Measurements from ENCODE around the gene ACOT8. TPM values are rescaled to one million over a fixed set of nuclear protein-coding genes. Genes with fewer than 3 reads are reported as not detected.
"Not testable (repeated sequence)": the region's sequence is repeated elsewhere in the genome, so short reads cannot be mapped to it uniquely, and the experiment has no call there.

Gene ACOT8
- total RNA-seq, 1 donor from 2014 or later = 19.7 TPM

DNA sequence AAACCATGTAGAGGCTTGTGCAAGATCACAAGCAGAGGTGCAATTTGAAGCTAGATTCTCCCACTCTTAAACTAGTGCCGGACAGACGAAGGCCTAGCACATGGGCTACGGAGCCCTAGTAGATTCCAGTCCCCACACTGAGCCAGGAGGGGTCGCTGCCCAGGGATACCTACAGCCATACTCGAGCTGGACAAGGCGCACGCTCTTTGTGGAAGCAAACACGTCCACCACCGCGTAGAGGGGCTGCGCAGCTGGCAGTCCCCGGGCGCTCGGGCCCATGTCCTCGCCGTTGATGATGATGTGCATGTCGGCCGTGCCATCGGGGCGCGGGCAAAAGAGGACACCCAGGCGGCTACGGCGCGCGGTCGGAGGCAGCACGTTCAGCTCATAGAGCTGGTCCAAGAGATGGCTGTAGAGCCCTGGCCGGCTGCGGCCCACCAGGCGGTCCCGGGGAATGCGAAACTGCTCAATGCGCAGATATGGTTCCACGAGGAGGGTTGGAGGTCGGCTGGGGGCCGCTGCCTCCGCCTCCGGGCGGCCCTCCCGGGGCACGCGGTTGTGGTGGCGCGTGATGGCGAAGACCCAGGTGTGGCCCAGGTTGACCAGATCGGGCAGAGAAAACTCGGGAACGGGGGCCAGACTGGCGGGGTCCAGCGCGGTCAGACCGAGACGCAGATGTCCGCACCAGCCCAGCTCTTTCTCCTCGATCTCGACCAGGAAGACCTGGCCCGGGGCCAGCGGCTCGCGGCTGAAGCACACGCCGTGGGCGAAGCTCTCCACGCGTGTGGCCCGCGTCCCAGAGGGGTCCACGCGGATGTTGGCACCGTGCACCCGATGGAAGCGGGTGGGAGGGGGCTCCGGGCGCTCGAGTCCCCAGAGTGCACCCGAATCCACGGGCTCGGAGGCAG, 33.1 kb upstream of the ACOT8 start:
- intact Hi-C loops (cut with DNase I) = loop anchor here (10.0 kb wide), 1 partner anchor 64 kb away; no protein-coding TSS in a partner anchor

DNA sequence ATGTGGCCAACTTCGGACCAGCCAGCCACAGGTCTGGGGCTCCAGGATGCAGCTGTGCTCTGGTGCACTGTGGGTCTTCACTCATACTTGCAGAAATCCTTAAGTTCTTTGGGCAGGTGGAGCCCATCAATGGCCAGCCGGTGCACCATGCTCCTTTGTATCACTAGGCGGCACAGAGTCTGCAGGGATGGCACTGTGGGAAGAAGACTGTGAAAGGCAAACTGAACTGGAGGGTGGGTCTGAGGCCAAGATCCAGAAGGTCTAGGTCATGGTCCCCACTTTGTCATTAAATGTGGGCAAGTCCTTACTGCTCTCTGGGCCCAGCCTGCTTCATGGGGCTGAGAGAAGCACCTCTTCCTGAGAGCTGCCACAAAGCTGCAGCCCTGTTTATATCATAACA, 31.5 kb upstream of the ACOT8 start:
- intact Hi-C loops (cut with DNase I) = no loop called here
- DNase-seq (ENCODE audit: low spot score) (no peak), ATAC-seq (no peak)

More for the DNA sequence above, 33.1 kb upstream of the ACOT8 start:
- DNase-seq (ENCODE audit: low spot score) (peak; percentile 91), ATAC-seq (peak; percentile 90)

- DNase-seq (ENCODE audit: low spot score) (no peak), ATAC-seq (no peak)
- intact Hi-C loops (cut with DNase I) = no loop called here
Measured at GRCh38 chr20:45887346-45887715, 30.1 kb upstream of the ACOT8 start, which contains the start of gene SPATA25. TSS of gene SPATA25 (minus strand) at chr20:45887622. CDS start at chr20:45887590, 32 bp downstream.

- DNase-seq (ENCODE audit: low spot score) = no peak
- intact Hi-C loops (cut with DNase I) = no loop called here
- no peak for ATAC-seq
Measured at GRCh38 chr20:45886590-45887345, 29.6 kb upstream of the ACOT8 start.

- intact Hi-C loops (cut with DNase I) = no loop called here
- DNase-seq (ENCODE audit: low spot score) (no peak), ATAC-seq (no peak)
Measured at GRCh38 chr20:45883100-45883469, 25.9 kb upstream of the ACOT8 start.

GRCh38 chr20:45882469-45883099, 25.4 kb upstream of the ACOT8 start:
- ATAC-seq (no peak), DNase-seq (ENCODE audit: low spot score) (no peak)
- intact Hi-C loops (cut with DNase I) = no loop called here

DNA sequence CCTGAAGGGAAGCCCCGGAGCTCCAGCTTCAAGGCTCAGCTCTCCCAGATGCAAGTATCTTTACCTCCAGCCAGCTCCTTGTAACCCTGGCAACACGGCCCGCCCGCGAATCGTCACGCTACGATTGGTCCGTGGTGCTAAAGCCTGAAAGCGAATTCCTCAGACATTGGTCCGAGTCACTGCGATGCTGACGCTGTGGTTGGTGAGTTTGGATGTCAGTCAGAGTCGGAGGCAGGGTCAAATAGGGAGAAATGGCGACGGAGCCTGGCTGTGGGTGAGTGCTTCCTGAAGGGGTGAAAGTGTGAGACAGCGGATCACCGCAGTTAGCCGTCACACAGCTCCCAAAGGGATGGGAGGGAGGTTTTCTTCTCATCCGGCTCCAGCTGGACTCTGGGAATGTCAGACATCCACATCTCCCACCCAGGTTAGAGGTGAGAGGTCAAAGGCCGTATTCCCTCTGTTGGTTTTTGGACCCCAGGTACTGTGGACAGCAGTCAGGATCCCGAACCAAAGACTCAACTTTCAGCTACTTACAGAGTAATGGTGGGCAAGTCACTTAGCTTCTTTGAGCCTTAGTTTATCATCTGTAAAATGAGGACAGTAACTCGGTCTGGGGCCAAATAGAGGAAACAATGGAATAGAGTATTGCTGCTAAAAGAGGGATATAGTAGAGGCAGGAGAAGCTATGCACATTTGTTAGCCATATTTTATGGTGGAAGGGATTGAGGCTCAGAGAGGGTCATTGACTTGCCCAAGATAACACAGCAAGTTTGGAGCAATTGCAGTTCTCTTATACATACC, 24.0 kb upstream of the ACOT8 start, which contains the start of gene ZSWIM1:
TSS of gene ZSWIM1 (plus strand) at position 240 of the 801 bp plus-strand sequence. CDS start 1,366 bp downstream, outside the sequence.
- intact Hi-C loops (cut with DNase I) = no loop called here
- ATAC-seq = peak; percentile 99

DNA sequence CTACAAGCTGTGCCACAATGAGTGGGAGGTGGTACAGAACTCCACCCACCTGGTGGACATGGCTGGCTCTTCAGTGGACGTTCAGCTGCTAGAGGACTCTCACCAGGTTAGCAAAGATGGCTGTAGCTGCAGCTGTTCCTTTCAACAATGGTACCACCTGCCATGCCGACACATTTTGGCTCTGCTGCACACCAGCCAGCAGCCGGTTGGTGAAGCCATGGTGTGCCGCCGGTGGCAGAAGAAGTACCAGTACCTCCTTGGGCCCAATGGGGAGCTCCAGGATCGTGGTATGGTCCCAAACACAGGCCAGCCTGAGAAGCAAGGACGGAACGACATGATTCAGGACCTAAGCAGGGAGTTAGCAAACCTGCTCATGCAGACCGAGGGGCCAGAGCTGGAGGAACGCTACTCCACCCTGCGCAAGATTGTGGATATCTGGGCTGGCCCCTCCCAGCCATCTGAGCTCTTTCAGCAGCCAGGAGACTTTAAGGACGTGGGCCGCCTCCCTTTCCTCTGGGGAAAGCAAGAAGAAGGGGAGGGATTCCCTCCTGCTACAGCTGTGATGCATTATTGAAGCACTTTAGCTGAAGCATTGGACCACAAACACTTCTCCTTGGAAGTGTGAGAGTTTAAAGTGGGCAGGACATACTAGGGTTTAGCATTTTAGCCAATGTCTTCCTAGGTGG, 21.0 kb upstream of the ACOT8 start:
- intact Hi-C loops (cut with DNase I) = no loop called here
- DNase-seq (ENCODE audit: low spot score) (no peak), ATAC-seq (no peak)

More for the DNA sequence above, 24.0 kb upstream of the ACOT8 start, which contains the start of gene ZSWIM1:
- DNase-seq (ENCODE audit: low spot score) = peak; percentile 100

GRCh38 chr20:45874576-45874975, 17.4 kb upstream of the ACOT8 start:
- ATAC-seq = no peak
- intact Hi-C loops (cut with DNase I) = no loop called here

GRCh38 chr20:45874104-45874481, 16.9 kb upstream of the ACOT8 start:
- ATAC-seq; DNase-seq (ENCODE audit: low spot score); intact Hi-C loops (cut with DNase I): not testable (repeated sequence)

More at GRCh38 chr20:45874576-45874975, 17.4 kb upstream of the ACOT8 start:
- DNase-seq (ENCODE audit: low spot score) = no peak

DNA sequence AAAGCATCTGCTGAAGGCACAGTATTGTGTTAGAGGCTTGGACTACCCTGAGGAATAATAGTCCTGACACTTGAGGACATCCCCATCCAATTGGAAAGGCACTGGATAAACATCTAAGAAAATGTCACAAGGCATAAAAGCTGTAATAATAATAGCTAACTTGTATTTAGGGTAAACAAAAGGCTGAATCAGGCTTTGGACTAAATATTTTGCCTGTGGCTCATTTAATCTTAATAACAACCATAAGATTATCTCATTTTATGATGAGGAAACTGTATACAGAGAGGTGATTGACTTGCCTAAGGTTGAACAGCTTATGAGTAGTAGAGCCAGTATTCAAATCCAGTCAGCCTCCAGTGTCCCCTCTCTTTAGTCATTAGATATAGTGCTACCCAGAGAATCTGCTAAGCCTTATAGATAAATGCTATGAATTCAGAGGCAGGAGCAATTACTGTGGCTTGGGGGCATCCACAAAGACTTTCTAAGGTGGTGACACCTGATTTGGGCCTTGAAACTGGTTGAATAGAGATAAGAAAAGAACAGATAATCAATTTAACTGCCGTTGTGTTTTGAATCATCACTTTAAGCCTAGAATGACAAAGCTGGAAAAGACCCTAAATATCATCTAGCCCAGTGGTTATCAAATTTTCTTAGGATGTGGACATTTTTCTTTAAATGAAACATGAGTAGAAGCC, 16.4 kb upstream of the ACOT8 start:
- DNase-seq (ENCODE audit: low spot score) (no peak), ATAC-seq (no peak)
- intact Hi-C loops (cut with DNase I) = no loop called here

DNA sequence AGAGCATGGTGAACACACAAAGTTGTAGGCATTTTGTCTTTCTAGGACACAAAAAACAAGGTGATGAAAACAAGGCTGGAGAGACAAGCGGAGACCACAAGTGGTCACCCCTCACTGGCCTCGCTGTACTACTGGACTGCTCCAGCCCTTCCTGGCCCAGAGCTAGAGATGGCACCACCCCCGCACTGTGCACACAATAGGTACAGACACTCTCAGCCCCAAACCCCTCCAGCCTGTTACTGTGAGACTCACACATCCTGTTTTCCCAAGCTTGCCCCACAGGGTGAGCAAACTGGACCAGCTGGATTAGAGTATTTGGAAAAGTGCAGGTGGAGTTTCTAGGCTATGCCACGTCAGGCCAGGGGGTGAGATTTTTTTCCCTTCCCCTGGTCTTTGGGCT, 15.4 kb upstream of the ACOT8 start:
- intact Hi-C loops (cut with DNase I) = no loop called here
- DNase-seq (ENCODE audit: low spot score) = no peak
- no peak for ATAC-seq

DNA sequence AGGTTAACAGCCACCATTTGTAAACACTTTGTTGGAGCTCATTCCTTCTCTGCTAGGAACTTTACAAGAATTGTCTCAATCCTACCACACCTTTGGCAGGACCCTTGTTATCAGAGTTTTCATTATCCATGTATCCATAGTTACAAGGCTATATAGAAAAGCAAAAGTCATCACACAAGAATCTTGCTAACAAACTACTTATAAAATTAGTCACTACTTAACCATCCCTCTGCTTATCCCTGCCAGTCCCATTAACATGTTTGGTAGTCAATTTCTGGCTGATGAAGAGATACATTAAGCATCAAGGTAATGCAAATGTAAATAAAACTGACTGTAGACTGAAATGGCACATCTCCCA, 10.6 kb upstream of the ACOT8 start:
- ATAC-seq = no peak
- no peak for DNase-seq (ENCODE audit: low spot score)
- intact Hi-C loops (cut with DNase I) = no loop called here

- intact Hi-C loops (cut with DNase I) = no loop called here
- no peak for DNase-seq (ENCODE audit: low spot score)
- no peak for ATAC-seq
Measured at GRCh38 chr20:45867136-45867818, 10.1 kb upstream of the ACOT8 start.

DNA sequence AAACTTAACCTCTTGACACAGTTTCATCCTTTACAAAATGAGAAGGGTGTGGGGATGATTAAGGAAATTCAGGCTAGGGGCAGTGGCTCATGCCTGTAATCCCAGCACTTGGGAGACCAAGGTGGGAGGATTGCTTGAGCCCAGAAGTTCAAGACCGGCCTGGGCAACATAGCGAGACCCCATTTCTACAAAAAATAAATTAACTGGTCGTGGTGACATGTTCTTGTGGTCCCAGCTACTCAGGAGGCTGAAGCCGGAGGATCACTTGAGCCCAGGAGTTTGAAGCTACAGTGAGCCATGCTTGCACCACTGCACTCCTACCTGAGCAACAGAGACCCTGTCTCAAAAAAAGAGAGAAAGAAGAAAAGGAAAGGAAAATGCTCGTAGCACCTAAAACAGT, 9.3 kb upstream of the ACOT8 start:
- ATAC-seq (no peak), DNase-seq (ENCODE audit: low spot score) (no peak)
- intact Hi-C loops (cut with DNase I) = no loop called here

- DNase-seq (ENCODE audit: low spot score) (no peak), ATAC-seq (peak; percentile 56)
- intact Hi-C loops (cut with DNase I) = no loop called here
Measured at GRCh38 chr20:45863543-45864470, 6.6 kb upstream of the ACOT8 start.

All from sciatic nerve (tissue), 2 donors.